ENCODE measurements around the gene CD44. TPM values are rescaled to one million over a fixed set of nuclear protein-coding genes. Genes with fewer than 3 reads are reported as not detected.

Gene CD44
- total RNA-seq, 1 donor from 2014 or later = 55.6 TPM

GRCh38 chr11:35109827-35110226 is 29.1 kb upstream of the CD44 start:
- intact Hi-C loops (cut with DNase I) = loop anchor here (10.0 kb wide), 1 partner anchor 255 kb away; no protein-coding TSS in a partner anchor
- DNase-seq (ENCODE audit: low spot score) = no peak

GRCh38 chr11:35111161-35112055 is 27.6 kb upstream of the CD44 start:
- DNase-seq (ENCODE audit: low spot score) = no peak
- intact Hi-C loops (cut with DNase I) = no loop called here

- intact Hi-C loops (cut with DNase I) = no loop called here
- DNase-seq (ENCODE audit: low spot score) = no peak
These were observed 26.7 kb upstream of the CD44 start for GRCh38 chr11:35112056-35112845.

GRCh38 chr11:35112846-35113105 is 26.2 kb upstream of the CD44 start:
- intact Hi-C loops (cut with DNase I) = no loop called here

GRCh38 chr11:35114906-35115687 is 23.9 kb upstream of the CD44 start:
- no peak for DNase-seq (ENCODE audit: low spot score)
- intact Hi-C loops (cut with DNase I) = no loop called here

More at GRCh38 chr11:35112846-35113105, 26.2 kb upstream of the CD44 start:
- DNase-seq (ENCODE audit: low spot score) = no peak

- no peak for DNase-seq (ENCODE audit: low spot score)
- intact Hi-C loops (cut with DNase I) = no loop called here
These were observed 23.3 kb upstream of the CD44 start for GRCh38 chr11:35115688-35116030.

GRCh38 chr11:35116245-35116644 is 22.7 kb upstream of the CD44 start:
- intact Hi-C loops (cut with DNase I) = no loop called here
- DNase-seq (ENCODE audit: low spot score) = no peak

GRCh38 chr11:35116762-35117640 is 22.0 kb upstream of the CD44 start:
- intact Hi-C loops (cut with DNase I) = no loop called here
- DNase-seq (ENCODE audit: low spot score) = peak; percentile 76

- DNase-seq (ENCODE audit: low spot score) = no peak
- intact Hi-C loops (cut with DNase I) = no loop called here
These were observed 20.1 kb upstream of the CD44 start for GRCh38 chr11:35118906-35119305.

- no peak for DNase-seq (ENCODE audit: low spot score)
- intact Hi-C loops (cut with DNase I) = no loop called here
These were observed 17.6 kb upstream of the CD44 start for GRCh38 chr11:35121326-35121865.

- intact Hi-C loops (cut with DNase I) = no loop called here
- no peak for DNase-seq (ENCODE audit: low spot score)
These were observed 16.7 kb upstream of the CD44 start for GRCh38 chr11:35122308-35122707.

GRCh38 chr11:35126000-35126878 is 12.7 kb upstream of the CD44 start:
- DNase-seq (ENCODE audit: low spot score) = no peak
- intact Hi-C loops (cut with DNase I) = no loop called here

GRCh38 chr11:35126879-35127581 is 11.9 kb upstream of the CD44 start:
- intact Hi-C loops (cut with DNase I) = no loop called here

GRCh38 chr11:35127619-35128018 is 11.4 kb upstream of the CD44 start:
- no peak for DNase-seq (ENCODE audit: low spot score)
- intact Hi-C loops (cut with DNase I) = no loop called here

More at GRCh38 chr11:35126879-35127581, 11.9 kb upstream of the CD44 start:
- no peak for DNase-seq (ENCODE audit: low spot score)

- intact Hi-C loops (cut with DNase I) = no loop called here
- DNase-seq (ENCODE audit: low spot score) = no peak
These were observed 7.9 kb upstream of the CD44 start for GRCh38 chr11:35131094-35131493.

GRCh38 chr11:35131886-35132285 is 7.1 kb upstream of the CD44 start:
- DNase-seq (ENCODE audit: low spot score) = no peak
- intact Hi-C loops (cut with DNase I) = no loop called here

GRCh38 chr11:35133656-35134055 is 5.3 kb upstream of the CD44 start:
- intact Hi-C loops (cut with DNase I) = no loop called here
- DNase-seq (ENCODE audit: low spot score) = no peak

All from cardiac septum (tissue), 1 donor.